GM21390 (cell line): ENCODE measurements around the gene SLC30A1.
"Not testable (repeated sequence)": the region's sequence is repeated elsewhere in the genome, so short reads cannot be mapped to it uniquely, and the experiment has no call there.

ENCODE experiments used
- ATAC-seq: cut with Tn5 transposase; IDR thresholded peaks from one replicate; pipeline ENCODE4 v1.9.1; 2021; ENCODE audit not compliant: unreplicated experiment

Gene SLC30A1

DNA sequence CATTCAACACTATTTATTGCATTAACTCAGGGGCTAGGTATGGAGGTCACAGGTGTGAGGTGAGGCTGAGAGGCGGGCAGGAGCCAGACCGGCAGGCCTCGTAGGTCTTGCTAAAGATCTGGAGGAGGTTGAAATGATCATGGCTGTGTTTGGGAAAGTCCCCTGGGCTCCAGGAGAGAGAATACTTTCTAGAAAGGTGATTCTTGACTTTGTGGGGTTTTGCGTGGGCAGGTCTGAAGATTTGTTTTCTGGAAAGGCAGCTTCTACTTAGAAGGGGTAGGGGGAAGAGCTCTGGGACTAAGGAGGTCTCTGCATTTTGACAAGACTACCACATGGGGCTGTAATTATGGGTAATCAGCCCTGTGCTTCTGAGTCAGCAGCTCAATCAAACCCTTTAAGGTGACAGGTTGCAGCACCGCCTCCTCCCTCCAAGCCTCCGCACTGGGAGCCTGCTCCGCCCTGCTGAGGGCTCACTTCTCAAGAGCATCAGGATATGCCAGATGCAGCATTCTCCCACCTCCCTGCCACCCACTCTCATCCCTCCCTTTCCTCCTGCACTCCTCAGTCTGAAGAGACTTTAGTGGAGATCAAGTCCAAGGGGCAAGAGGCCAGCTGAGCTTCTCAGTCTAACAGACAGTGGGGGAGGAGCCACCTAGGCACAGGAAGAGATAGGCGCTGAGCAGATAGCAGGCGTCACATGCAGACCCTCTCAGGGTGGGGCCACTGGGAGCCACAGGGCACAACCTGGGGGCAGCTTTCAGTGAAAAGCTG, 30.5 kb downstream of the SLC30A1 start:
- ATAC-seq, result no peak

DNA sequence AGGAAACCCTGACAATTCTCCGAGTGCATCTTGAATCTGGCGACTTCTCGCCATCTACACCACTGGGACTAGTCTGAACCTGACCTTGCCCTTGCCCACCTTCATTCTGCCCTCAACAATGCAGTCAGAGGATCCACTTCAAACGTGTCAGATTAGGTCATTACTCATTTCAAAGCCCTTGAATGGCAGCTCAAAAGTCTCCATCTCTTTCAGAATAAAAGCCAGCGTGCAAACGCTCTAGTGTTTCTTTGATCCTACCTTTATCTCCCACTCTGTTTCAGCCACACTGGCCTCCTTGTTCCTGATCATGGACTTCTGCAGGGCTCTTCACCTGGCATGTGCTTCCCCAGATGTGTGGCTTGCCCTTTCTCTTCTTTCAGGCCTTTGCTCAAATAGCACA, 31.3 kb downstream of the SLC30A1 start:
- ATAC-seq, result no peak

DNA sequence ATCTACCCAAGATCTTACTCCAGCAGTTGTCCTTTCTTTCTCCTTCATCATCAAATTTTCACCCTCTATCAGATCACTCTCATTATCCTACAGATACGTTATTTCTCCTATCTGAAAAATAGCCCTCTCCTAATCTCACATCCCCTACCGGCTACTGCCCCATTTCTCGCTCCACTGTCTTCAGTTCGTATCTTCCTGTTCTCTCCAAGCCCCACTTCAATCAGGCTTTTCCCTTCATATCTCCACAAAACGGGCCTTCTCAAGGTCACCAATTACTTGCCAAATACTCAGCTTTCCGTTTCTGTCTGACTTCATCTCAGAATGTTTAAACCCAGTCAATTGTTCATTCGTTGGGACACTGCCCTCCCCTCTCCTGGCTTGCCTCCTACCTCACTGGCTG, 32.4 kb downstream of the SLC30A1 start:
- no peak for ATAC-seq

DNA sequence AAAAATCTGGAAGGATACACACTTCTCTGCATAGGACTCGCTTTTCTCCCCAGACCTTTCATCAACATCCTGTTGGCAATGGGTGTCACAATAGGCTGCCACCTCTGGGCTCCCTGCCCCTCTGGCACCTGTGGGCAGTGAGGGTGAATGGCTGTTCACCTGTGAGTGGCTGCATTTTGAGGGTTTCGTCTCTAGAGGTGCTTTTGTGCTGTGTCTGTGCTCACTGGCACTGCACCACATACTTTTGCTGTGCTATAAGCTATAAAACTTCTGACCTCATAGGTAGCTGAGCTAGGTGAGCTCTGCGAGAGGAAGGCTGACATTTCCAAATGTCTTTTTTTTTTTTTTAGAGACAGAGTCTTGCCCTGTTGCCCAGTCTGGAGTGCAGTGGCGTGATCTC, 35.9 kb downstream of the SLC30A1 start:
- no peak for ATAC-seq

DNA sequence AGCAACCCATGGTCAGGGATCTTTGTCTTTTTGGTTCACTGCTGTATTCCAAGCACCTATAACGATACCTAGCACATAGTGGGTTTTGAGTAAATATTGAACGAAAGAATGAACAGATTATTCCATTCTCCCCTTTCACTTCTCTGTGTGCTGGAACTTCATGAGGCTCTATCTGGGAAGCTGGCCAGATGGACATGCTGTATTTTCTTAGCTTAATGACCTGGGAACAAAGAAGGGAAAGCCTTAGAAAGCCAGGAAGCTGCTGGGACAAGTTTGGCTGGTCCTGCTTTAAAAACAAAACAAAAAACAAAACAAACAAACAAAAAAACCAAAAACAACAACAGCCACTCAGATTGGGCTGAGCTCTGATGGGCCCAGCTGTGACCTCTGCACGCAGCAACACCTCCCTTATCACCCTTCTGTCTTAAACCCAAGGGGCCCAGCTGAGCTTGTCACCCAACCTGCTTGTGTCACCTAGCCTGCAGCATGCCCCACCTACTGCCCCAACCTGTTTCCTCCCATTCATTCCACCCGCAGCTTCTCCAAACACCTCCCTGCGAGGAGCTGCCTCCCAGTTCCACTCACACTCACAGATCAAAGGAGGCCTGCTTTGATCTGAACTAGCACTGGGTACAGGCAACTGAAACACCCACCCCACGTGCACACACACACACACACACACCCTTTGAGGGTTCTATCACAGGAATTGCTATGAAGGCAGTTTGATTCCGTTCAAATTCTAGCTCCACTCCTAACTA, 37.1 kb downstream of the SLC30A1 start:
- no peak for ATAC-seq

DNA sequence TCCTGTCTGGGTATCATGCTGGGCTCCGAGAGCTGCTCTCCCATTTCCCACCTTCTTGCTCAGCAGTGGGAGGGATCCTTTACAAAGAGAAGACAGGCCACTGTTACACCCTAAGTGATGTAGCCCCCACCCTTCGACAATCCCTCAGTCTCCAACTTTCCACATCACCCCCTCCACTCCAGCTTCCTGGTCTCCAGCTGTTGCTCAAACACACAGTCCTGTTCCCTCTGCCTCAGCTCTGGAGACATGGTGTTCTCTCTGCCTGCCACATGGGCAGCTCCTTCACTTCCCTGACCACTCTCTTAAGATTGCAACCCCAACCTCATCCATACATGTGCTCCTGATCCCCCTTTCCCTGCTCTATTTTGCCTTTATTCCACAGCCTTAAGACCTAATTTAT, 37.7 kb downstream of the SLC30A1 start:
- ATAC-seq, result no peak

DNA sequence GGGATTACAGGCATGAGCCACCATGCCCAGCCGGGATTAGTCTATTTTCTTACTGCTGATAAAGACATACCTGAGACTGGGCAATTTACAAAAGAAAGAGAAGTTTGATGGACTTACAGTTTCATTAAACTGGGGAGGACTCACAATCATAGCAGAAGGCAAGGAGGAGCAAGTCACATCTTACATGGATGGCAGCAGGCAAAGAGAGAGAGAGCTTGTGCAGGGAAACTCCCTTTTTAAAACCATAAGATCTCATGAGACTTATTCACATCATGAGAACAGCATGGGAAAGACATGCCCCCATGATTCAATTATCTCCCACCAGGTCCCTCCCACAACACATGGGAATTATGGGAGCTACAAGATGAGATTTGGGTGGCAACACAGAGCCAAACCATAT, 38.1 kb downstream of the SLC30A1 start:
- not testable (repeated sequence) for ATAC-seq

DNA sequence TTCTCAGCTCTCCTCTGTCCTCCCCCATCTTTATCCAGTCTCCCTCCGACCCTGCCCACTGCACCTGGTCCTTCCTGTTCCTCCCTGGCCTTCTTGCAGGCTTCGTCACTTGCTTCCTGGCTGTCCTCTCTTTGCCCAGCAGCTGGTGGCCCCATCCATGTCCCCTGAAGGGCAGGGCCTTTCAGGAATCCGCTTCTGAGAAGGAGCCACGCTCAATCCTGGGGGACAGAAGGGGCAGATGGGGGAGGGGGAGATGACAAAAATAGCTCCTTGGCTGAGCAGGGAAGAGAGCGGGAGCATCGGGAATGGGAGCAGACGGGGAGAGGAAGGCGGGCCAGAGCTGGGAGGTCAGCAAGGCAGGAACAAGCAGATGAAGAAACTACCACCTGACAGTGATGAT, 40.7 kb downstream of the SLC30A1 start:
- no peak for ATAC-seq

DNA sequence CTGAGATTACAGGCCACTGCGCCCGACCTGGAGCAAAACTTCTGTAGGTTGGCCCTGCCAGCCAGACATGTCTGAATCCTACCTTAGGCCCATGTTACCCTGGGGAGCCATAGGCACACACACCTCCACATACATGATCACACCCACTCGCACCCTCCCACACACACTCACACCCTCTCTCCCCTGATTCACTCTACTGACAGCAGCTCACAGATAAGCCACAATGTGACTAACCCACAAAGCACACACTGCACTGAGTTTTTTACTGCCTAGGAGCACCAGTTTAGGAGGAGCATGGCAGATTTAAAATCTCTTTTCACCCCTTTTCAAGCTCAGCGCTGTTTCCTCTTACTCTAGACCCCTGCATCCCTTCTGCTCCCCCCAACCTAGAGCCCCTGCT, 41.7 kb downstream of the SLC30A1 start:
- no peak for ATAC-seq

DNA sequence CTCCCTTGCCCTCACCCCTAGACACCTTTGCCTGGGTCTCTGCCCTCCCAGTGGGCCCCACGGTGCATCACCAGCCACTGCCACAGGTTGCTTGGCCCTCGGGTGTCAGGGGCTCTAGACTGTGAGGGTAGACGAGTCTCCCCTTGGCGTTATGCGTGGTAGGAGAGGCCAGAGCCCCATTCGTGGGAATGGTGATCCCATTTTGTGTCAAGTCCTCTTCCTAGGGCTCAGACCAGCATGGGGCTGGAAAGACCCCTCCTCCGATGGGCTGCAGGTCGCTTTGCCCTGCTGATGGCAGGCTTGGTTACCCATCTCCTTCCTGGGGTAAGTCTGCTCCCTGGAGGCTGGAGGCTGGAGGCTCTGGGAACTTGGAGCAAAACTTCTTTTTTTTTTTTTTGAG, 42.4 kb downstream of the SLC30A1 start:
- ATAC-seq, result no peak

DNA sequence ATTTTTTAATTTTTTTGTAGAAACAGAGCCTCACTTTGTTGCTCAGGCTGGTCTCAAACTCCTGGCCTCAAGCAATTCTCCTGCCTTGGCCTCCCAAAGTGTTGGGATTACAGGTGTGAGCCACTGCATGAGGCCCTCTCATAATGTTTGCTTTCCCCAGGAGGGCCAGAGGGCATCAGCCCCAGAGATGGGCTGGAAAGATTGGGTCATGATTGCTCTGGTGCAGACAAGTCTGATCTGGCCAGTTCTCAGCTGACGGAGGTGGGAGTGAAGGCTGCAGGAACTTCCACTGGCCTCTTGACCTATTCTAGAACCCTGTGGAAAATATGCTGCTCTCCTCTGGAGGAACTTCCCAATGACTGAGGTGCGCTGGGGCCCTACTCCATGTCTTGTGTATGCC, 43.6 kb downstream of the SLC30A1 start:
- no peak for ATAC-seq

DNA sequence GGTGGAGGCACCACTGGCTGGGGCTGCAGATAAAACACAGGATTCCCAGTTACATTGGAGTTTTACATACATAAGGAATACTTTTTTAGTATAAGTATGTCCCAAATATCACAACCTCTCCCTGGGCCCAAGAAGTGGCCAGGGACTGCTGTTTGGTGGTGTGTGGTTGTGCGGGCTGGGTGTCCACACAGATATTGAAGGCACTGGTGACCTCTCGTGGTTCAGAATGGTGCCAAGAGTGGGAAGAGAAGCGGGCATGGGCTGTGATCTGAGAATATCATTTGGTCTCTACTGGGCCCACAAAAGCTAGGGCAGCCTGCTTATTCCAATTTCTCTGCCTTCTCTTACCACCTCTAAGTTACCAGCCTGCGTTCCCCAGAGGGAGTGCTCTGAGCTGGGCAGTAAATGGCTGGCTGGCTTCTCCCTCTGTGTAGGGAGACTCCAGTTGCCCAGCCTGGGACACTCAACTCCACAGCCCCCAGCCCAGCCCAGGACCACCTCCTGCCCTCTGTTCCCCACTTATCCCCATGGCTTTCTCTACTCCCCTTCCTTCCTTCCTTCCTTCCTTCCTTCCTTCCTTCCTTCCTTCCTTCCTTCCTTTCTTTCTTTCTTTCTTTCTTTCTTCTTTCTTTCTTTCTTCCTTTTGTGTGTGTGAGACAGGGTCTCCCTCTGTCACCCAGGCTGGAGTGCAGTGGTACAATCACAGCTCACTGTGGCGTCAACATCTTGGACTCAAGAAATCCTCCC, 44.2 kb downstream of the SLC30A1 start:
- no peak for ATAC-seq

DNA sequence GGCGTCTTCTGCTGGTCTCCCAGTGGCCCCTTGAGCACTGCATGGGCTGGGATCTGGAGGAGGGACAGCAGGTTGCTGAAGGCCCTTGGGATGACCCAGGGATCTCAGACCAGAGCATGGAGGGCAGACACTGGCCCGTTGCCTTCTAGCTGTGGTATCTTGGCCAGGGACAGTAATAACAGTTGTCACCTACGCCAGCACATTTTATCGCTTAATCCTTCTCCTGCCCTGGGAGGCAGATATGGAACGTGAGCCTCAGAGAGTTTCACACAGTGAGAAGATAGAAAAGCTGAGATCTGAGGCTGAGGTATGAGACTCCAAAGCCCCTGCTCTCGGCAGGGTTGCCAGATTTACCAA, 46.9 kb downstream of the SLC30A1 start:
- no peak for ATAC-seq

DNA sequence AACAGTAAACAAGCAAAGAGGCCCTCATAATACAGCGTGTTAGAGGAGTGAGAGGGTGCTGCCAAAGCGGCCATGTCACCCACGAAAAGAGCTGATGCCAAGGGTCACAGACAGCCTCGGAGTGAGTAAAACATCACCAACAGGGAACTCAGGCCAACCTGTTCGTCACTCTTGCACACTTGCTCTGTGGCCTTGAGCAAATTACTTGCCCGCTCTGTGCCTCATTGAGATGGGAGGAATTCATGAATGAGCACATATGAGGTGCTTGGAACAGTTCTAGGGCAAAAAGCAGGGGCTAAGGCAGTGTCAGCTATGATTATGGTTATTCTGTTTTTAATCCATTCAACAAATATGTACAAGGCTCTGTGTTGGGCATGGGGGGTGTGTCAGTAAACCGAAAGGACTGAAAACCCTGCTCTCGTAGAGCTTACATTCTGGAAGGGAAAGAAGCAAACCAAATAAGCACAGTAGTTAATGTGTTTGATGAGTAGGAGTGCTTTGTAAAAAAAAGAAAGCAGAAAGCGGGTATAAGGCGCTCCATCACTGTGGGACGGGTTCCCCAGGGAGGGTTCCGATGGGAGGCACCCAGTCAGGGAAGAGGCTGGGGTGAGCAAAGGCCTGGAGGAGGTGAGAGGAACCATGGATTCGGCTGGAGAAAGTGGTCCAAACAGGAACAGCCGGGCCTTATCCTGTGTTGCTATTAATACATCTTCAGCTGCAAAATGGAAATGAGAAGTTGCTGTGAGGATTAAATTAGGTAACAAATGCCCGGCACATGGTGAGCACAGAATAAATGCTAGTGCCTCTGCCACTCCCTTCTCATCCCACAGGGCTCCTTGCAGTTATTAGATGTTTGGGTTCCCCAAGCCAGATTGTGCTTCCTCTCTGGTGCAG, 47.5 kb downstream of the SLC30A1 start:
- no peak for ATAC-seq

DNA sequence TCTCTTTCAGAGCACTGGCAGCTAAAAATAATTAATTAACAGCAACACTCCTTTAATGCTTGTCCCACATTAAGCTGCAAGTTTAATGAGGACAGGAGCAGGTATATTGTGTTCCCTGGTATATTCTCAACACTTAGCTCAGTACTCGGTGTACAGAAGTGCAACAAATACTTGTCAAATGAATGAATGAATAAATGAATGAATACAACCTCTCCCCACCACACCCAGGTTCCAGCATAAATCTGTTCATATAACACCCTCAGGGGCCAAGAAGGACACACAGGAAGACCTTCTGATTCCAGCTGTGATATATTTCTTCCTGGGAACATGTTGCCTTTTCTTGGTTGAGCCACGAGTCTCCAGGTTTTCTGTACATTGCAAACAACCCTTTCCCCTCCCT, 48.9 kb downstream of the SLC30A1 start:
- ATAC-seq, result no peak

DNA sequence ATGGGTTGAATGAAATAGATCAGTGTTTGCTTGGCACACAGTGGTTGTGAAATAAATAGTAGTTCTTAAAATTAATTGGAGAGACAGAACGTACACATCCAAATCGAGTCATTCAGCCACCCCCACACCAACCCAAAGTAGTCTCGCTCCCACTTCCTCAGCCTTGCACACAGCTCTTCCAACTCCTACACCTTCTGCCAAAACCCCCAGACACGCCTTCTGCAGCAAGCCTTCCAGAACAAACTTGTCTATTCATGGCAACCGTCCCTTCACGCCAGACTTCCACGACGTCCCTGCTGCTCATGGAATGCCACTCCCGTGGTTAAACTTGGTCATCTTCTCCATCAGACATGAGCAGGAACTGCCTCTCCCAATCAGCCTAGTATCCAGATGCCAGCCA, 49.5 kb downstream of the SLC30A1 start:
- ATAC-seq, result no peak

DNA sequence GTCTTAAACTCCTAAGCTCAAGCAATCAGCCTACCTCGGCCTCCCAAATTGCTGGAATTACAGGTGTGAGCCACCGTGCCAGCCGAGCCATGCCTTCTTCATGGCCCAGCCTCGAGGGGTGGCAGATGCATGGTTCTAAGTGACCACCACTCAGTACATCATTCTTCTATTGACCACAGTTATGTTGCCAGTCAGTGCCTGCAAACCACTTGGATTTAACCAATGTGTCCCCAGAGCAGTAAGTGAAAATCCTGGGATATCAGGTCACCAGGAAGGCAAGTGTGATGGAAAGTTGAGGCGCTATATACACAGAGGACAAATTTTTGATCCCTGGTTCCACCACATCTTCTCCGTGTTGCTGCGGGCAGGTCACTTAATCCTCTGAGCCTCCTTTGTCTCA, 50.0 kb downstream of the SLC30A1 start:
- no peak for ATAC-seq

DNA sequence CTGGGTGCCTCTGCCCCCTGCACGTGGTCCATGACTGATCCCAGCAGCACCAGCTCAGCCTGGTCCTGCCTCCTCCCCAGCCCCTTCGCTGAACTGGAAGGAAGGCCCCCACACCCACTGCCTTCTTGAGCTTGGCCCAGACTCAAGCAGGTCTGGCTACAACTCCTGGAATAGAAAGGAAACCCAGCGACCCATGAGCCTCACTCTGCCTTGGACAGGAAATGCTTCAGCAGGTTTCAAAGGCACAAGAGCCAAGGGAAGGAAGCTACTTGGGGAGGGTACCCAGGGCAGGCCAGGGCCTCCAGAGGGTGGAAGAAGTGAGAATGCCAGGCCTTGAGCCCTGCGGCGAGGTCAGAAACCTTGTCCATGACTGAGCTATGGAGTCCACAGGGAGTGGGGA, 51.1 kb downstream of the SLC30A1 start:
- ATAC-seq, result no peak

DNA sequence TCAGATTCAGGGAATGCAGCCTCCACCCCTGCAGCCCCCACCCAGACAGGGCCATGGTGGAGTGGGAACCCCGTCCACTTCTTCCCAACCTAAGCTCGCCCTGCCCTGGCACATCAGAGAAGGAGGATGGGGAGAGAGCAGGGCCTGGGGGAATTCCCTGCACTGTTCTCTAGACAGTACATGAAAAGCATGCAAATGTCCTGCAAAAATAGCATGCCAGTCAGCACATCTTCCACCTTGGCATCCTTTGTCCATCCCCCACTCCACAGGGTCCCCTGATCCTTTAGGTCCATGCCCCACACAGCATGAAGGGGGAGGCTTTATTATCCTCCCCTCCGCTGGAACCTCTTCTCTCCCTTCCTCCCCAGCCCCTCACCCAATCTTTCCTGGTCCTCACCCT, 52.0 kb downstream of the SLC30A1 start:
- ATAC-seq, result peak; percentile 75

DNA sequence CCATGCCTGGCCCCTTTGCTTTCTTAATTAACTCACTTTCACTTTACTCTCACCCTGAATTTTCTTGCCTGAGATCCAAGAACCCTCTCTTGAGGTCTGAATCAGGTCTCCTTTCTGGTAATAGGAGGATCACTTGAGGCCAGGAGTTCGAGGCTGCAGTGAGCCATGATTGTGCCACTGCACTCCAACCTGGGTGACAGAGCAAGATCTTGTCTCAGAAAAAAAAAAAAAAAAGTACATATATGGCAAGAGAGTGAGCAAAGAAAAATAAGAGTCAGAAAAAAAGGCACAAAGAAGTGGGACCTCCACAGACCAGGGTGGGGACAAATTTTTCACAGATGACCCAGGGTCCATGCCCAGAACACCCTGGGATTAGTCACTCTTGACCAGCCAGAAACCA, 52.9 kb downstream of the SLC30A1 start:
- ATAC-seq, result no peak

DNA sequence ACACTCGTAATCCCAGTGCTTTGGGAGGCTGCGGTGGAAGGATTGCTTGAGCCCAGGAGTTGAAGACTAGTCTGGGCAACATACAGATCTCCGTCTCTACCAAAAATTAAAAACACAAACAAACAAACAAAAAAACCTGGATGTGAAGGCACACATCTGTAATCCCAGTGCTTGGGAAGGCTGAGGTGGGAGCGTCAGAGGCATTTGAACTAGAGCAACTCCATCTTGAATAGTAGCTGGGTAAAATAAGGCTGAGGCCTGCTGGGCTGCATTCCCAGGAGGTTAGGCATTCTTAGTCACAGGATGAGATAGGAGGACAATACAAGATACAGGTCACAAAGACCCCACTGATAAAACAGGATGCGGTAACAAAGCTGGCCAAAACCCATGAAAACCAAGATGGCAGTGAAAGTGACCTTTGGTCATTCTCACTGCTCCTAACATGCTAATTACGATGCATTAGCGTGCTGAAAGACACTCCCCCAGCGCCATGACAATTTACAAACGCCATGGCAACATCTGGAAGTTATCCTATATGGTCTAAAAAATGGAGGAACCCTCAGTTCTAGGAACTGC, 53.8 kb downstream of the SLC30A1 start:
- ATAC-seq, result no peak
